ENCODE results near the gene TNPO3.

Gene TNPO3

GRCh38 chr7:128906766-128907559, 147.9 kb downstream of the TNPO3 start:
- DNase-seq (ENCODE audit: low read depth), result no peak

GRCh38 chr7:128906001-128906765, 148.7 kb downstream of the TNPO3 start:
- no peak for DNase-seq (ENCODE audit: low read depth)

DNA sequence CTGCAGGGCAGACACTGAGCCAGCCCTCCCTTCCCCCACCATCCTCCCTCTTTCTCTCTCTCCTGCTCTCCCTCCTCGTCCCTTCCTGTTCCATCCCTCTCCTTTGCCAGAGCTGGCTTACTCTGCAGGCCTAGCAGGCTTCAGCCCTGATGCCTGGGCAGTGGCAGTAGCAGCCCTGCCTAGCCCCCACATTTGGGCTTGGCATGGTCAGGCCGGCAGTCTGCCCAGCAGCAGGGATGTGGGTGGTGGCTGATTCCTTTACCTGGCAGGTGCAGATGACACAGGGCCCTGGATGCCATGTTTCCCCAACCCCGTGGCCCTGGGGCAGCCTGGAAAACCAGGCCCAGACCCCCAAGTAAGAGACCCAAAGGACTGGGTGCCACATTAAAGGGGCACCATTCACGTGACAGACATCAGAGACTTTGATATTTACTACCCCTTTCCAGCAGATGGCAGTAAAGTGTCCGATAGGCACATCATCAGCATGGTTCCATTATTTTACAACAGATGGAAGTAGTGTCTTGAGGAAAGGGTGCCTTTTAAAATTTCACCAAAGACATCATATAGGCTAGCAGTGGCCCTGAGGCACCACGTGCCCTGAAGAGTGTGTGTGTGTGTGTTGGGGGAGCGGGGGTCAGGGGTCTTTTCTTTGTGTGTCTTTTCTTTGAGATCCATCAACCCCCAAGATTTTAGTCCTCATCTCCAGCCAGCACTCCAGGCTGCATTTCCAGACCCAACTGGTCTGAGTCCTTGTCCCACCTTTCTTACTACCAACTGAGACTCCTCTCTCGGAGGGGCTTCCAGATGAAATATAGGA, 150.3 kb downstream of the TNPO3 start:
- DNase-seq (ENCODE audit: low read depth), result no peak

Data from GM04504 (cell line).